Cardiac fibroblast (primary cell): ENCODE results near the gene DTD1.

Experiments used
- DNase-seq, 2 donors: peaks; one replicate each; pipeline versions ENCODE4 v3.0.0 to v3.0.0-alpha.2; 2010; ENCODE audit warnings: low read depth in 2 of 2
- H3K4me3 ChIP-seq, 2 donors: replicated peaks in 1 of 2; 1 replicate in 1 of 2; 2 replicates in 1 of 2; pipeline ENCODE4 v1.5.1; 2011; ENCODE audit warnings: low read depth in 2 of 2, low read length in 2 of 2, mild to moderate bottlenecking in 2 of 2, moderate library complexity in 1 of 2
- CTCF ChIP-seq: IDR thresholded peaks from one replicate; pipeline ENCODE4 v1.5.1; 2011; ENCODE audit warnings: low read depth, mild to moderate bottlenecking, low read length, inconsistent platforms

The DTD1 gene

GRCh38 chr20:18705490-18705889, 117.6 kb downstream of the DTD1 start:
- TF ChIP-seq CTCF: no peak
- H3K4me3 ChIP-seq: no peak overlapping the region
- peak; percentile 66 to 92 for DNase-seq

GRCh38 chr20:18705910-18706309, 118.1 kb downstream of the DTD1 start:
- no peak overlapping the region for H3K4me3 ChIP-seq
- peak in 1 of 2 donors; percentile 14 for DNase-seq
- TF ChIP-seq CTCF: no peak

GRCh38 chr20:18712131-18712530, 124.3 kb downstream of the DTD1 start:
- DNase-seq: peak in 1 of 2 donors; percentile 8
- H3K4me3 ChIP-seq: no peak overlapping the region
- TF ChIP-seq CTCF: no peak

GRCh38 chr20:18712882-18713281, 125.0 kb downstream of the DTD1 start:
- TF ChIP-seq CTCF: no peak
- no peak for DNase-seq
- H3K4me3 ChIP-seq: no peak overlapping the region

- DNase-seq: no peak
- H3K4me3 ChIP-seq: no peak overlapping the region
- no peak for TF ChIP-seq CTCF
Measured at GRCh38 chr20:18715564-18715963, 127.7 kb downstream of the DTD1 start.

GRCh38 chr20:18717062-18717461, 129.2 kb downstream of the DTD1 start:
- no peak for DNase-seq
- TF ChIP-seq CTCF: no peak
- H3K4me3 ChIP-seq: no peak overlapping the region

GRCh38 chr20:18718129-18718528, 130.3 kb downstream of the DTD1 start:
- DNase-seq: no peak

More at GRCh38 chr20:18718129-18718528, 130.3 kb downstream of the DTD1 start:
- TF ChIP-seq CTCF: no peak
- H3K4me3 ChIP-seq: no peak overlapping the region
